Caco-2 (cell line): Measurements from ENCODE around the gene MLH3. TPM values are rescaled to one million over a fixed set of nuclear protein-coding genes. Genes with fewer than 3 reads are reported as not detected.

Experiments
- BruUV-seq: library from RNA; stranded (reverse); fragments of 400-500 nt; replicated peaks from 2 replicates; lab custom pipeline; 2021; lab: Mats Ljungman, UMichigan
- CTCF ChIA-PET: fragments of 300-600 bp; sonication (Branson Sonifier 250); formaldehyde crosslinking; loops from one replicate; lab custom pipeline; 2022; ENCODE audit warnings: antibody characterized with exemption; lab: Charles Lee
- POLR2A ChIA-PET: fragments of 300-600 bp; sonication (Branson Sonifier 250); formaldehyde crosslinking; loops from one replicate; lab custom pipeline; 2022; ENCODE audit warnings: antibody characterized with exemption; lab: Charles Lee
- DNase-seq, 2 experiments: peaks; one replicate each; pipeline versions ENCODE4 v3.0.0 to v3.0.0-alpha.2; 2020 to 2022
- H3K27me3 ChIP-seq: replicated peaks from 2 replicates; pipeline ENCODE4 v1.6.0; 2011; ENCODE audit warnings: low read length; ENCODE audit not compliant: control insufficient read depth, insufficient read depth
- H3K36me3 ChIP-seq: 2 replicates; pipeline ENCODE4 v1.5.1; 2011; ENCODE audit warnings: low read length; ENCODE audit not compliant: control insufficient read depth, insufficient read depth
- H3K4me1 ChIP-seq: fragments of 250-450 bp; sonication (Bioruptor Pico); 2 replicates; pipeline ENCODE4 v1.5.1; 2020; ENCODE audit warnings: mild to moderate bottlenecking
- H3K4me3 ChIP-seq: 2 replicates; pipeline ENCODE4 v1.5.1; 2011; ENCODE audit warnings: low read depth, mild to moderate bottlenecking, control low read depth, low read length
- H3K9me3 ChIP-seq: fragments of 250-450 bp; sonication (Bioruptor Pico); 2 replicates; pipeline ENCODE4 v1.5.1; 2020; ENCODE audit warnings: mild to moderate bottlenecking, moderate library complexity
- H3K27ac Mint-ChIP-seq: one replicate; pipeline ENCODE4 v1.8.0; 2022; ENCODE audit warnings: mixed read lengths; ENCODE audit not compliant: unreplicated experiment
- H3K27me3 Mint-ChIP-seq: one replicate; pipeline ENCODE4 v1.8.0; 2022; ENCODE audit warnings: mixed read lengths; ENCODE audit not compliant: insufficient read depth, unreplicated experiment
- H3K36me3 Mint-ChIP-seq: one replicate; pipeline ENCODE4 v1.8.0; 2022; ENCODE audit warnings: mild to moderate bottlenecking, mixed read lengths; ENCODE audit not compliant: insufficient read depth, unreplicated experiment
- H3K4me1 Mint-ChIP-seq: one replicate; pipeline ENCODE4 v1.8.0; 2022; ENCODE audit warnings: low read depth, mixed read lengths; ENCODE audit not compliant: unreplicated experiment
- H3K4me3 Mint-ChIP-seq: one replicate; pipeline ENCODE4 v1.8.0; 2022; ENCODE audit warnings: mild to moderate bottlenecking, moderate library complexity, mixed read lengths; ENCODE audit not compliant: unreplicated experiment
- H3K9me3 Mint-ChIP-seq: one replicate; pipeline ENCODE4 v1.8.0; 2022; ENCODE audit warnings: mixed read lengths; ENCODE audit not compliant: unreplicated experiment
- CTCF ChIP-seq, 2 experiments: fragments of 200-600 bp in 1 of 2; IDR thresholded peaks; 1 replicate in 1 of 2; 2 replicates in 1 of 2; pipeline versions ENCODE4 v1.5.1 to v1.8.0; 2011 to 2022; ENCODE audit warnings: antibody characterized with exemption in 1 of 2, control low read depth in 1 of 2, inconsistent platforms in 1 of 2, low read depth in 1 of 2, low read length in 1 of 2, mild to moderate bottlenecking in 1 of 2, moderate library complexity in 1 of 2; ENCODE audit not compliant: insufficient read depth in 1 of 2, severe bottlenecking in 1 of 2, unreplicated experiment in 1 of 2
- intact Hi-C: fragments of 100-400 bp; cut with micrococcal nuclease; formaldehyde crosslinking; loops from one replicate; pipeline ENCODE4 v1.10.0; 2022; ENCODE audit not compliant: unreplicated experiment
- total RNA-seq: library from RNA; stranded (reverse); gene quantifications from 2 replicates; pipeline ENCODE4 v1.2.3, GENCODE V29; 2022

The MLH3 gene
- total RNA-seq, 1 experiment from 2014 or later, result 24.5 TPM

GRCh38 chr14:74974364-74975058, 76.8 kb downstream of the MLH3 start:
- CTCF ChIA-PET, result interaction anchor here (0.9 to 1.4 kb wide), 2 partner anchors 25 to 29 kb away, joined by 3 read pairs; no protein-coding TSS in a partner anchor
- H3K27me3 ChIP-seq, result no peaks in the 10 kb centered on the region
- H3K36me3 Mint-ChIP-seq, result no peaks in the 10 kb centered on the region
- TF ChIP-seq CTCF (IDR thresholded peaks at IDR 0.05; ENCODE audit: insufficient read depth in 1 of 2, low read depth in 1 of 2, low read length in 1 of 2, severe bottlenecking in 1 of 2, unreplicated experiment in 1 of 2), result no peak
- no peak overlapping the region for H3K4me3 ChIP-seq
- H3K4me1 ChIP-seq, result peaks cover 41% of the 10 kb centered on the region
- POLR2A ChIA-PET, result interaction anchor here (0.7 to 1.7 kb wide), 2 partner anchors 19 to 95 kb away, joined by 6 read pairs; partner anchors contain the start of genes PGF and ZC2HC1C
- H3K4me3 Mint-ChIP-seq, result peak overlapping the region; percentile 39
- no peaks in the 10 kb centered on the region for H3K27me3 Mint-ChIP-seq
- peak overlapping the region; percentile 66 for H3K27ac Mint-ChIP-seq
- DNase-seq, result peak; percentile 70 to 84
- BruUV-seq, result no TSS peak
- intact Hi-C loops, result loop anchor here (1.0 kb wide), 2 partner anchors 19 to 23 kb away; partner anchors contain the start of gene PGF
- no peaks in the 10 kb centered on the region for H3K9me3 Mint-ChIP-seq
- H3K9me3 ChIP-seq, result no peaks in the 10 kb centered on the region
- peaks cover 15% of the 10 kb centered on the region for H3K4me1 Mint-ChIP-seq
- no peaks in the 10 kb centered on the region for H3K36me3 ChIP-seq

GRCh38 chr14:74973905-74974363, 77.3 kb downstream of the MLH3 start:
- intact Hi-C loops, result loop anchor here (1.0 kb wide), 2 partner anchors 19 to 23 kb away; partner anchors contain the start of gene PGF

More at GRCh38 chr14:74973905-74974363, 77.3 kb downstream of the MLH3 start:
- CTCF ChIA-PET, result interaction anchor here (1.4 kb wide), 1 partner anchor 24 kb away, joined by 3 read pairs; no protein-coding TSS in a partner anchor
- H3K4me1 Mint-ChIP-seq, result peaks cover 12% of the 10 kb centered on the region
- Histone ChIP-seq H3K4me1 (peaks cover 37% of the 10 kb centered on the region), H3K36me3 (no peaks in the 10 kb centered on the region), H3K9me3 (no peaks in the 10 kb centered on the region), H3K27me3 (no peaks in the 10 kb centered on the region), H3K4me3 (no peak overlapping the region)
- no peaks in the 10 kb centered on the region for H3K36me3 Mint-ChIP-seq
- TF ChIP-seq CTCF (IDR thresholded peaks at IDR 0.05; ENCODE audit: insufficient read depth in 1 of 2, low read depth in 1 of 2, low read length in 1 of 2, severe bottlenecking in 1 of 2, unreplicated experiment in 1 of 2), result no peak
- no peaks in the 10 kb centered on the region for H3K27me3 Mint-ChIP-seq
- POLR2A ChIA-PET, result interaction anchor here (1.7 kb wide), 1 partner anchor 19 kb away, joined by 6 read pairs; the partner anchor contains the start of gene PGF
- peak overlapping the region; percentile 66 for H3K27ac Mint-ChIP-seq
- no peaks in the 10 kb centered on the region for H3K9me3 Mint-ChIP-seq
- no TSS peak for BruUV-seq
- no peak for DNase-seq
- peak overlapping the region; percentile 39 for H3K4me3 Mint-ChIP-seq
